ENCODE results near the gene ZNF639.

- no peak for TF ChIP-seq POLR2AphosphoS5 (IDR thresholded peaks at IDR 0.05; ENCODE audit: low read depth, low read length)
- TF ChIP-seq SIN3A (IDR thresholded peaks at IDR 0.05; ENCODE audit: borderline replicate concordance, insufficient read depth, low read length): no peak
Measured at GRCh38 chr3:179308001-179308400, 14.8 kb upstream of the ZNF639 start.

Measured in PFSK-1 (cell line).